HG02884 (cell line): Measurements from ENCODE around the gene RHOB.

Experiments used
- ATAC-seq: cut with Tn5 transposase; IDR thresholded peaks from one replicate; pipeline ENCODE4 v1.9.1; 2021; ENCODE audit warnings: mild to moderate bottlenecking, moderate library complexity; ENCODE audit not compliant: unreplicated experiment

The RHOB gene

GRCh38 chr2:20472569-20472968 is 25.7 kb downstream of the RHOB start:
- ATAC-seq, result no peak

GRCh38 chr2:20473128-20473527 is 26.3 kb downstream of the RHOB start:
- no peak for ATAC-seq

- ATAC-seq, result no peak
Observed at GRCh38 chr2:20474757-20475566, 28.1 kb downstream of the RHOB start.

GRCh38 chr2:20475567-20475952 is 28.7 kb downstream of the RHOB start:
- no peak for ATAC-seq

- ATAC-seq, result no peak
Observed at GRCh38 chr2:20476481-20476880, 29.6 kb downstream of the RHOB start.

- no peak for ATAC-seq
Observed at GRCh38 chr2:20476950-20477349, 30.1 kb downstream of the RHOB start.

- ATAC-seq, result no peak
Observed at GRCh38 chr2:20478961-20479360, 32.1 kb downstream of the RHOB start.

- no peak for ATAC-seq
Observed at GRCh38 chr2:20479835-20480234, 33.0 kb downstream of the RHOB start.

- no peak for ATAC-seq
Observed at GRCh38 chr2:20480913-20481312, 34.0 kb downstream of the RHOB start.

GRCh38 chr2:20481798-20482405 is 35.0 kb downstream of the RHOB start:
- no peak for ATAC-seq

- no peak for ATAC-seq
Observed at GRCh38 chr2:20482725-20483124, 35.9 kb downstream of the RHOB start.

GRCh38 chr2:20483194-20483895 is 36.5 kb downstream of the RHOB start:
- ATAC-seq, result no peak

- no peak for ATAC-seq
Observed at GRCh38 chr2:20484034-20484617, 37.3 kb downstream of the RHOB start.

GRCh38 chr2:20484810-20485611 is 38.1 kb downstream of the RHOB start:
- ATAC-seq, result no peak

GRCh38 chr2:20485612-20486388 is 38.9 kb downstream of the RHOB start:
- ATAC-seq, result no peak

GRCh38 chr2:20486571-20486970 is 39.7 kb downstream of the RHOB start:
- ATAC-seq, result no peak

- ATAC-seq, result no peak
Observed at GRCh38 chr2:20487030-20487391, 40.1 kb downstream of the RHOB start.

GRCh38 chr2:20487392-20488174 is 40.7 kb downstream of the RHOB start:
- ATAC-seq, result no peak

- ATAC-seq, result no peak
Observed at GRCh38 chr2:20488201-20488641, 41.3 kb downstream of the RHOB start.
